SK-N-SH treated with all-trans-retinoic acid at 6 μM for 48 hours (cell line): ENCODE data around the gene CACNA1C.

Source experiments
- ATAC-seq: fragments of 200-7000 bp; cut with Tn5 transposase; 3 replicates; pipeline ENCODE4 v1.9.1; 2020; ENCODE audit warnings: mild to moderate bottlenecking, moderate library complexity
- ARNTL ChIP-seq: fragments of 450-650 bp; formaldehyde crosslinking; IDR thresholded peaks from 2 replicates; pipeline ENCODE4 v1.5.0; 2020; ENCODE audit warnings: low read depth, mild to moderate bottlenecking, moderate library complexity, borderline replicate concordance
- ESRRG ChIP-seq: fragments of 250-450 bp; sonication (Bioruptor Pico); IDR thresholded peaks from 2 replicates; pipeline ENCODE4 v1.6.1; 2021; ENCODE audit warnings: mild to moderate bottlenecking
- ISL1 ChIP-seq: fragments of 250-450 bp; sonication (Bioruptor Pico); IDR thresholded peaks from 2 replicates; pipeline ENCODE4 v2.1.2; 2022; ENCODE audit warnings: mild to moderate bottlenecking, moderate library complexity
- OSR1 ChIP-seq: fragments of 250-450 bp; sonication (Bioruptor Pico); IDR thresholded peaks from 2 replicates; pipeline ENCODE4 v1.8.0; 2022; ENCODE audit warnings: moderate library complexity, mild to moderate bottlenecking, inconsistent platforms
- PPARA ChIP-seq: fragments of 250-450 bp; sonication (Bioruptor Pico); IDR thresholded peaks from 2 replicates; pipeline ENCODE4 v1.5.0; 2020; ENCODE audit warnings: mild to moderate bottlenecking, borderline replicate concordance
- RARB ChIP-seq: fragments of 250-450 bp; sonication (Bioruptor Pico); IDR thresholded peaks from 2 replicates; pipeline ENCODE4 v1.8.0; 2021; ENCODE audit warnings: mild to moderate bottlenecking, moderate library complexity
- SNAI2 ChIP-seq: fragments of 250-450 bp; sonication (Bioruptor Pico); IDR thresholded peaks from 2 replicates; pipeline ENCODE4 v1.5.0; 2020; ENCODE audit warnings: mild to moderate bottlenecking, moderate library complexity
- ZC3H10 ChIP-seq: fragments of 250-450 bp; sonication (Bioruptor Pico); IDR thresholded peaks from 2 replicates; pipeline ENCODE4 v1.5.1; 2021; ENCODE audit warnings: mild to moderate bottlenecking, moderate library complexity
- ZNF565 ChIP-seq: fragments of 450-650 bp; formaldehyde crosslinking; conservative IDR thresholded peaks from 2 replicates; pipeline ENCODE4 v1.5.0; 2020; ENCODE audit warnings: low read depth, mild to moderate bottlenecking, moderate library complexity
- ZNF70 ChIP-seq: fragments of 450-650 bp; formaldehyde crosslinking; IDR thresholded peaks from 2 replicates; pipeline ENCODE4 v1.5.0; 2020; ENCODE audit warnings: mild to moderate bottlenecking, moderate library complexity
- ZNF8 ChIP-seq: fragments of 450-650 bp; formaldehyde crosslinking; IDR thresholded peaks from 2 replicates; pipeline ENCODE4 v1.5.0; 2020; ENCODE audit warnings: mild to moderate bottlenecking, moderate library complexity
- TF ChIP-seq, protein P1 (sequence below): fragments of 250-450 bp; sonication (Bioruptor Pico); IDR thresholded peaks from 2 replicates; pipeline ENCODE4 v1.5.0; 2020; ENCODE audit warnings: mild to moderate bottlenecking, moderate library complexity
- TF ChIP-seq, protein P2 (sequence below): fragments of 250-450 bp; sonication (Bioruptor Pico); IDR thresholded peaks from 2 replicates; pipeline ENCODE4 v1.8.0; 2020; ENCODE audit warnings: mild to moderate bottlenecking, moderate library complexity, borderline replicate concordance
- TF ChIP-seq, protein P3 (sequence below): fragments of 250-450 bp; sonication (Bioruptor Pico); IDR thresholded peaks from 2 replicates; pipeline ENCODE4 v1.5.1; 2020; ENCODE audit warnings: low read depth, mild to moderate bottlenecking, moderate library complexity
- TF ChIP-seq, protein P4 (sequence below): fragments of 250-450 bp; sonication (Bioruptor Pico); IDR thresholded peaks from 2 replicates; pipeline ENCODE4 v1.5.1; 2021; ENCODE audit warnings: mild to moderate bottlenecking, moderate library complexity
- TF ChIP-seq, protein P5 (sequence below): fragments of 250-450 bp; sonication (Bioruptor Pico); IDR thresholded peaks from 2 replicates; pipeline ENCODE4 v1.8.0; 2021; ENCODE audit warnings: low read depth, mild to moderate bottlenecking, moderate library complexity, borderline replicate concordance

Gene CACNA1C

DNA sequence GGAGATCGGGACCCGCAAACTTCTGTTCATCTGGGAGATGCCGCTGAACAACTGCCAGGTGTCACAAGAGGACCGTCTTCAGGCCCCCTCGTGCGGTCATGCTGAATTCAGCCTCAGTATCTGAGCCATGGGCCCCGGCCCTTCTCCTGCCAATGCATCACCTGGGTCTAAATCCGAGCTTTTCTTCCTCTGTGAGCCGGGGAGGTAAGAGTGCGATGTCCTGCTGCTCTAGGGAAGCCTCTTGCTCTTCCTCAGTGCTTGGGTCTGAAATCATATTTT is 586.2 kb downstream of the CACNA1C start (continued):
- TF ChIP-seq, protein P1, sequence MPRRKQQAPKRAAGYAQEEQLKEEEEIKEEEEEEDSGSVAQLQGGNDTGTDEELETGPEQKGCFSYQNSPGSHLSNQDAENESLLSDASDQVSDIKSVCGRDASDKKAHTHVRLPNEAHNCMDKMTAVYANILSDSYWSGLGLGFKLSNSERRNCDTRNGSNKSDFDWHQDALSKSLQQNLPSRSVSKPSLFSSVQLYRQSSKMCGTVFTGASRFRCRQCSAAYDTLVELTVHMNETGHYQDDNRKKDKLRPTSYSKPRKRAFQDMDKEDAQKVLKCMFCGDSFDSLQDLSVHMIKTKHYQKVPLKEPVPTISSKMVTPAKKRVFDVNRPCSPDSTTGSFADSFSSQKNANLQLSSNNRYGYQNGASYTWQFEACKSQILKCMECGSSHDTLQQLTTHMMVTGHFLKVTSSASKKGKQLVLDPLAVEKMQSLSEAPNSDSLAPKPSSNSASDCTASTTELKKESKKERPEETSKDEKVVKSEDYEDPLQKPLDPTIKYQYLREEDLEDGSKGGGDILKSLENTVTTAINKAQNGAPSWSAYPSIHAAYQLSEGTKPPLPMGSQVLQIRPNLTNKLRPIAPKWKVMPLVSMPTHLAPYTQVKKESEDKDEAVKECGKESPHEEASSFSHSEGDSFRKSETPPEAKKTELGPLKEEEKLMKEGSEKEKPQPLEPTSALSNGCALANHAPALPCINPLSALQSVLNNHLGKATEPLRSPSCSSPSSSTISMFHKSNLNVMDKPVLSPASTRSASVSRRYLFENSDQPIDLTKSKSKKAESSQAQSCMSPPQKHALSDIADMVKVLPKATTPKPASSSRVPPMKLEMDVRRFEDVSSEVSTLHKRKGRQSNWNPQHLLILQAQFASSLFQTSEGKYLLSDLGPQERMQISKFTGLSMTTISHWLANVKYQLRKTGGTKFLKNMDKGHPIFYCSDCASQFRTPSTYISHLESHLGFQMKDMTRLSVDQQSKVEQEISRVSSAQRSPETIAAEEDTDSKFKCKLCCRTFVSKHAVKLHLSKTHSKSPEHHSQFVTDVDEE (CRISPR knock-in tag) = no peak
- TF ChIP-seq SNAI2 (no peak), ZNF565 (CRISPR knock-in tag) (no peak), ZNF8 (no peak), ZNF70 (CRISPR knock-in tag) (no peak), RARB (CRISPR knock-in tag) (no peak)
- TF ChIP-seq, protein P2, sequence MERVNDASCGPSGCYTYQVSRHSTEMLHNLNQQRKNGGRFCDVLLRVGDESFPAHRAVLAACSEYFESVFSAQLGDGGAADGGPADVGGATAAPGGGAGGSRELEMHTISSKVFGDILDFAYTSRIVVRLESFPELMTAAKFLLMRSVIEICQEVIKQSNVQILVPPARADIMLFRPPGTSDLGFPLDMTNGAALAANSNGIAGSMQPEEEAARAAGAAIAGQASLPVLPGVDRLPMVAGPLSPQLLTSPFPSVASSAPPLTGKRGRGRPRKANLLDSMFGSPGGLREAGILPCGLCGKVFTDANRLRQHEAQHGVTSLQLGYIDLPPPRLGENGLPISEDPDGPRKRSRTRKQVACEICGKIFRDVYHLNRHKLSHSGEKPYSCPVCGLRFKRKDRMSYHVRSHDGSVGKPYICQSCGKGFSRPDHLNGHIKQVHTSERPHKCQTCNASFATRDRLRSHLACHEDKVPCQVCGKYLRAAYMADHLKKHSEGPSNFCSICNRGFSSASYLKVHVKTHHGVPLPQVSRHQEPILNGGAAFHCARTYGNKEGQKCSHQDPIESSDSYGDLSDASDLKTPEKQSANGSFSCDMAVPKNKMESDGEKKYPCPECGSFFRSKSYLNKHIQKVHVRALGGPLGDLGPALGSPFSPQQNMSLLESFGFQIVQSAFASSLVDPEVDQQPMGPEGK (CRISPR knock-in tag) = no peak
- TF ChIP-seq, protein P3, sequence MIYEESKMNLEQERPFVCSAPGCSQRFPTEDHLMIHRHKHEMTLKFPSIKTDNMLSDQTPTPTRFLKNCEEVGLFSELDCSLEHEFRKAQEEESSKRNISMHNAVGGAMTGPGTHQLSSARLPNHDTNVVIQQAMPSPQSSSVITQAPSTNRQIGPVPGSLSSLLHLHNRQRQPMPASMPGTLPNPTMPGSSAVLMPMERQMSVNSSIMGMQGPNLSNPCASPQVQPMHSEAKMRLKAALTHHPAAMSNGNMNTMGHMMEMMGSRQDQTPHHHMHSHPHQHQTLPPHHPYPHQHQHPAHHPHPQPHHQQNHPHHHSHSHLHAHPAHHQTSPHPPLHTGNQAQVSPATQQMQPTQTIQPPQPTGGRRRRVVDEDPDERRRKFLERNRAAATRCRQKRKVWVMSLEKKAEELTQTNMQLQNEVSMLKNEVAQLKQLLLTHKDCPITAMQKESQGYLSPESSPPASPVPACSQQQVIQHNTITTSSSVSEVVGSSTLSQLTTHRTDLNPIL (CRISPR knock-in tag) = no peak

DNA sequence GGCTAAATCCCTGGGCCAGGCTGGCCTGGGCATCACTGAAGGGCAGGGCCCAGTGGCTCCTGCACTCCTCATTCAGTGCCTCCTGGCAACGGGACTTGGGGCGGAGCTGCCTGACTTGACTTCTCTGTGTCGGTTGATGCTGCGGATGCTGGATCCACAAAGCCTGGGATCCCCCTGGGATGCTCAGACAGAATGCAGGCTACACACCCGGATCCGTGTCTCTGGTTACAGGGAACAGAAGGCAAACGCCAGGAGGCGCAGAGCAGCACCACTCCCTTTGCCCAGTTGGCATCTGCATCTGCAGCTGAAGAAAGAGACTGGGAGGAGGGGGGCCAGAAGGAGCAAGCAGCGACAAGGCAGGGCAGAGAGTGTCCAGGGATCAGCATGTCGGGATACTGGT is 587.5 kb downstream of the CACNA1C start:
- ATAC-seq = peak; percentile 75
- TF ChIP-seq ESRRG (CRISPR knock-in tag) (no peak), ZC3H10 (CRISPR knock-in tag) (no peak), OSR1 (CRISPR knock-in tag) (no peak), ISL1 (CRISPR knock-in tag) (no peak), RARB (CRISPR knock-in tag) (no peak), ZNF565 (CRISPR knock-in tag) (no peak), ZNF70 (CRISPR knock-in tag) (no peak)
- TF ChIP-seq, protein P3 (CRISPR knock-in tag) = no peak
- TF ChIP-seq, protein P4, sequence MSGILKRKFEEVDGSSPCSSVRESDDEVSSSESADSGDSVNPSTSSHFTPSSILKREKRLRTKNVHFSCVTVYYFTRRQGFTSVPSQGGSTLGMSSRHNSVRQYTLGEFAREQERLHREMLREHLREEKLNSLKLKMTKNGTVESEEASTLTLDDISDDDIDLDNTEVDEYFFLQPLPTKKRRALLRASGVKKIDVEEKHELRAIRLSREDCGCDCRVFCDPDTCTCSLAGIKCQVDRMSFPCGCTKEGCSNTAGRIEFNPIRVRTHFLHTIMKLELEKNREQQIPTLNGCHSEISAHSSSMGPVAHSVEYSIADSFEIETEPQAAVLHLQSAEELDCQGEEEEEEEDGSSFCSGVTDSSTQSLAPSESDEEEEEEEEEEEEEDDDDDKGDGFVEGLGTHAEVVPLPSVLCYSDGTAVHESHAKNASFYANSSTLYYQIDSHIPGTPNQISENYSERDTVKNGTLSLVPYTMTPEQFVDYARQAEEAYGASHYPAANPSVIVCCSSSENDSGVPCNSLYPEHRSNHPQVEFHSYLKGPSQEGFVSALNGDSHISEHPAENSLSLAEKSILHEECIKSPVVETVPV (CRISPR knock-in tag) = no peak
- TF ChIP-seq, protein P5, sequence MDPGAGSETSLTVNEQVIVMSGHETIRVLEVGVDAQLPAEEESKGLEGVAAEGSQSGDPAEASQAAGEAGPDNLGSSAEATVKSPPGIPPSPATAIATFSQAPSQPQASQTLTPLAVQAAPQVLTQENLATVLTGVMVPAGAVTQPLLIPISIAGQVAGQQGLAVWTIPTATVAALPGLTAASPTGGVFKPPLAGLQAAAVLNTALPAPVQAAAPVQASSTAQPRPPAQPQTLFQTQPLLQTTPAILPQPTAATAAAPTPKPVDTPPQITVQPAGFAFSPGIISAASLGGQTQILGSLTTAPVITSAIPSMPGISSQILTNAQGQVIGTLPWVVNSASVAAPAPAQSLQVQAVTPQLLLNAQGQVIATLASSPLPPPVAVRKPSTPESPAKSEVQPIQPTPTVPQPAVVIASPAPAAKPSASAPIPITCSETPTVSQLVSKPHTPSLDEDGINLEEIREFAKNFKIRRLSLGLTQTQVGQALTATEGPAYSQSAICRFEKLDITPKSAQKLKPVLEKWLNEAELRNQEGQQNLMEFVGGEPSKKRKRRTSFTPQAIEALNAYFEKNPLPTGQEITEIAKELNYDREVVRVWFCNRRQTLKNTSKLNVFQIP (CRISPR knock-in tag) = no peak

DNA sequence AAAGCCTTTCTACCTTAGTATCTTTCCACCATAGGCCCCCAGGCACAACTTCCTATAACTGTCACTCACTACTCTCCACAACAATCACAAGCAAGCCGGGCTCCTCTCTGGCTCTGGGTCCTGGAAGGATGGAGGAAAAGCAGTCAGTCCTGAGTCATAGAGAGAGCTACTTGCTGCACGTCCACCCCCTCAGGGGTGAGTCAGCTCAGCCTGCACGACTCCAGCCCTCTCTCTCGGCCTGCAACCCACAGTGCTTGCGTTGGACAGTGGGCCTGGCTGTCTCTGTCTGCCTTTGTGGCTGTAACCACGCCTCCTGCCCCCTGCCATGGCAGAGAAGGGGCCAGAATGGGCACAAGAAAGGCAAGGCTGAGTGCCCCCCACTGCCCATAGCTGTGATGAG is 587.9 kb downstream of the CACNA1C start:
- peak; percentile 99 for ATAC-seq
- TF ChIP-seq ZNF8 (no peak), ESRRG (CRISPR knock-in tag) (no peak), ISL1 (CRISPR knock-in tag) (no peak), RARB (CRISPR knock-in tag) (no peak), ARNTL (CRISPR knock-in tag) (no peak)

DNA sequence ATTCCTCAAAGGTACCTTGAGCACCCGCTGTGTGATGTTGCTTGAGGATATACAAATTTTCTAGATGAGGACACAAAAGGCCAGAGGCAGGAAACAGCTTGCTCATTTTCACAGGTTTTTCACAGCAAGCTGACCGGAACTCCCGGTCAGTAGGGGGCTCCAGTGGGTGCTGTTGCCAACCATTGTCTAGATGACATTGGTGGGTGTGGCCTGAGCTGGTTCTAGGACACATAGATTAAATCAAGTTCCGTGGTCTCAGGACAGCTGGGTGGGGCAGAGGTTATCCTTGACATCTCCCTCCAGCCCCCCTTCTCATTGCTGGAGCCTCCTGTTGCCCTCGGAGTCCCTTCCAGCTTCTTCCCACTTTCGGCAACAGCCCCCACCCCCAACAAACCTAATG is 588.4 kb downstream of the CACNA1C start:
- TF ChIP-seq ISL1 (CRISPR knock-in tag) (no peak), PPARA (no peak)
- TF ChIP-seq, protein P2 (CRISPR knock-in tag) = no peak
- TF ChIP-seq, all 23 proteins: peak for 0
- ATAC-seq = peak; percentile 42
